ENCODE measurements around the gene PTPRN.

Gene PTPRN

DNA sequence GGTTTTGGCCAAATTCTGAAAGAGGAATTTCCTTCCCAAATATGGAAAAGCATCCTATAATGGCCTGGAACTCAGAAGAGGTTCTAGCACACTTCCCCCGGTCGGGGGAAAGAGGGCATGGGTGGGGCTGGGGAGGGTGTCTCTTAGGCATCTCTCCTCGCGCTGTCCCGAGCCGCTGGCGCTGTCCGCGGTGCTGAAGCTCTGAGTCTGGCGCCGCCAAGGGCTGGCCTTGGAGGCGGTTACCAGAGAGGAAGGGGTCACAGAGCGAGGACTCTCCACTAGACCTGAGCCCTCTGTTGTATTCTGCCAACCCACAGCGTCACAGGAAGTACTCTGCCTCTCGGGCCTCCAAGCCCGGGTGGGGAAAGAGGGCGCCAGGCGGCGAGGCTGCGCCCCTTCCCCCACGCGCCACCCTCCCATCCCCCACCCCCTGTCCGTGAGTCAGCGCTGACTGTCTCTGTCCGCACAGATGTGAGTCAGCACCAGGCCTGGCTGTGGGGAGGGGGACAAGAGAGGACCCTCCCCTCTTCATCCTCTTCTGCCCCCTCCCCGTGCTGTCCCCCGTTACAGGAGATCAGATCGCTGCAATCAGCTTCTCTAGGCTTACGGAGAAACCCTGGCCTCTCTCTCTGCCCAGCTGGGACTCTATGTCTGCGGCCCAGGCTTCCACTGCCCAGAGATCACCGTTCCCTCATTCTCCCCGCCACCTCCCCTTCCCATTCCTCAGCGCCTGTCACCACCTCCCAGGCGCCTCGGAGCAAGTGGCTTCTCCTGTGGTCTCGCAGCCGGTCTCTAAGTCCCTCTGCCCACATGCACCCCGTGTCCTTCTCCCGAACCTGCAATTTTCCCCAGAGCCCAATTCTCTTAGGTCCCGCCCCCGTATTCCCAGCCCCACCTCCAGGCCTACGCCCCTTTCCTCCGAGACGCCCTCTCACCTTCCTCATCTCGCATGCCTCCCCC lies 779 bp downstream of the PTPRN start:
- H3K4me1 ChIP-seq (ENCODE audit: control insufficient read depth, low read length) = no peaks in the 10 kb centered on the region
- H3K9me2 ChIP-seq (replicated peaks; ENCODE audit: control insufficient read depth, low read length) = no peaks in the 10 kb centered on the region
- H3K4me2 ChIP-seq (ENCODE audit: low read length) = no peak overlapping the region
- H3K79me2 ChIP-seq (ENCODE audit: control insufficient read depth, low read length) = no peaks in the 10 kb centered on the region
- H3F3A ChIP-seq (ENCODE audit: control insufficient read depth, insufficient read depth) = no peaks in the 10 kb centered on the region
- H4K20me1 ChIP-seq (ENCODE audit: control insufficient read depth, insufficient read depth, low read depth, low read length) = no peaks in the 10 kb centered on the region
- no peaks in the 10 kb centered on the region for H3K36me3 ChIP-seq (ENCODE audit: control insufficient read depth, low read length)
- no peak for TF ChIP-seq EZH2phosphoT487 (IDR thresholded peaks at IDR 0.05; ENCODE audit: borderline replicate concordance, low read length)
- TF ChIP-seq CTCF (IDR thresholded peaks at IDR 0.05; ENCODE audit: low read depth, low read length, poor library complexity, severe bottlenecking) = no peak
- H3K9me3 ChIP-seq (ENCODE audit: control insufficient read depth, insufficient read depth, low read length) = no peaks in the 10 kb centered on the region
- no peak overlapping the region for H3K27ac ChIP-seq (ENCODE audit: low read depth, low read length)
- peaks cover 9% of the 10 kb centered on the region for H3K27me3 ChIP-seq (ENCODE audit: control insufficient read depth, low read length)
- H3K4me3 ChIP-seq (ENCODE audit: low read length) = no peak overlapping the region

DNA sequence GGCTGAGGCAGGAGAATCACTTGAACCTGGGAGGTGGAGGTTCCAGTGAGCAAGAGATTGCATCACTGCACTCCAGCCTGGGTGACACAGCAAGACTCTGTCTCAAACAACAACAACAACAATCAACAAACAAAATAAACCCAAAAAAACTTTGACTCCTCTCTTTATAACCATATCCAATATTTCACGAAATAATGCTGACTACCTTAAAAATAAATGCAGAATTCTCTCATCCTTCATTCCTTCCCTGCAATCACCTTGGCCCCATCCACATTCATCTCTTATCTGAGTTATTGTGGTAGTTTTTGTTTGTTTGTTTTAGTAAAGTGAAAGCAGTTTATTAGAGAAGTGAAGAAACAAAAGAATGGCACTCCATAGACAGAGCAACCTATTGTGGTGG lies 3.2 kb downstream of the PTPRN start:
- Histone ChIP-seq H3K79me2 (ENCODE audit: control insufficient read depth, low read length) (no peaks in the 10 kb centered on the region), H3K4me1 (ENCODE audit: control insufficient read depth, low read length) (no peaks in the 10 kb centered on the region), H3K27ac (ENCODE audit: low read depth, low read length) (no peak overlapping the region), H3K36me3 (ENCODE audit: control insufficient read depth, low read length) (no peaks in the 10 kb centered on the region), H3K4me3 (ENCODE audit: low read length) (no peak overlapping the region), H3K9me2 (replicated peaks; ENCODE audit: control insufficient read depth, low read length) (no peaks in the 10 kb centered on the region), H3K27me3 (ENCODE audit: control insufficient read depth, low read length) (peaks cover 31% of the 10 kb centered on the region), H3K4me2 (ENCODE audit: low read length) (no peak overlapping the region), H3F3A (ENCODE audit: control insufficient read depth, insufficient read depth) (no peaks in the 10 kb centered on the region), H4K20me1 (ENCODE audit: control insufficient read depth, insufficient read depth, low read depth, low read length) (no peaks in the 10 kb centered on the region), H3K9me3 (ENCODE audit: control insufficient read depth, insufficient read depth, low read length) (no peaks in the 10 kb centered on the region)
- no peak for TF ChIP-seq CTCF (IDR thresholded peaks at IDR 0.05; ENCODE audit: low read depth, low read length, poor library complexity, severe bottlenecking)
- no peak for TF ChIP-seq EZH2phosphoT487 (IDR thresholded peaks at IDR 0.05; ENCODE audit: borderline replicate concordance, low read length)

GRCh38 chr2:219304223-219304622 lies 5.0 kb downstream of the PTPRN start:
- H4K20me1 ChIP-seq (ENCODE audit: control insufficient read depth, insufficient read depth, low read depth, low read length) = no peaks in the 10 kb centered on the region
- peaks cover 48% of the 10 kb centered on the region for H3K27me3 ChIP-seq (ENCODE audit: control insufficient read depth, low read length)
- H3K9me2 ChIP-seq (replicated peaks; ENCODE audit: control insufficient read depth, low read length) = no peaks in the 10 kb centered on the region
- H3F3A ChIP-seq (ENCODE audit: control insufficient read depth, insufficient read depth) = no peaks in the 10 kb centered on the region
- no peak overlapping the region for H3K4me3 ChIP-seq (ENCODE audit: low read length)
- no peaks in the 10 kb centered on the region for H3K36me3 ChIP-seq (ENCODE audit: control insufficient read depth, low read length)
- H3K27ac ChIP-seq (ENCODE audit: low read depth, low read length) = no peak overlapping the region
- no peak overlapping the region for H3K4me2 ChIP-seq (ENCODE audit: low read length)
- no peaks in the 10 kb centered on the region for H3K79me2 ChIP-seq (ENCODE audit: control insufficient read depth, low read length)
- TF ChIP-seq CTCF (IDR thresholded peaks at IDR 0.05; ENCODE audit: low read depth, low read length, poor library complexity, severe bottlenecking) = no peak
- TF ChIP-seq EZH2phosphoT487 (IDR thresholded peaks at IDR 0.05; ENCODE audit: borderline replicate concordance, low read length) = no peak
- no peaks in the 10 kb centered on the region for H3K9me3 ChIP-seq (ENCODE audit: control insufficient read depth, insufficient read depth, low read length)
- H3K4me1 ChIP-seq (ENCODE audit: control insufficient read depth, low read length) = no peaks in the 10 kb centered on the region
